HG02588 (cell line): ENCODE results near the gene TRERF1.
A peak's percentile ranks its signal among the peaks of the same experiment; 100 is the strongest.
"Not testable (repeated sequence)": the region's sequence is repeated elsewhere in the genome, so short reads cannot be mapped to it uniquely, and the experiment has no call there.

Experiments
- ATAC-seq: cut with Tn5 transposase; IDR thresholded peaks from one replicate; pipeline ENCODE4 v1.9.1; 2021; ENCODE audit warnings: mild to moderate bottlenecking, moderate library complexity; ENCODE audit not compliant: unreplicated experiment

Gene TRERF1

GRCh38 chr6:42452171-42453030 is 675 bp upstream of the TRERF1 start:
- peak; percentile 35 for ATAC-seq

GRCh38 chr6:42450477-42451332 is 1.0 kb downstream of the TRERF1 start:
- ATAC-seq = no peak

GRCh38 chr6:42449917-42450476 is 1.7 kb downstream of the TRERF1 start:
- ATAC-seq = no peak

DNA sequence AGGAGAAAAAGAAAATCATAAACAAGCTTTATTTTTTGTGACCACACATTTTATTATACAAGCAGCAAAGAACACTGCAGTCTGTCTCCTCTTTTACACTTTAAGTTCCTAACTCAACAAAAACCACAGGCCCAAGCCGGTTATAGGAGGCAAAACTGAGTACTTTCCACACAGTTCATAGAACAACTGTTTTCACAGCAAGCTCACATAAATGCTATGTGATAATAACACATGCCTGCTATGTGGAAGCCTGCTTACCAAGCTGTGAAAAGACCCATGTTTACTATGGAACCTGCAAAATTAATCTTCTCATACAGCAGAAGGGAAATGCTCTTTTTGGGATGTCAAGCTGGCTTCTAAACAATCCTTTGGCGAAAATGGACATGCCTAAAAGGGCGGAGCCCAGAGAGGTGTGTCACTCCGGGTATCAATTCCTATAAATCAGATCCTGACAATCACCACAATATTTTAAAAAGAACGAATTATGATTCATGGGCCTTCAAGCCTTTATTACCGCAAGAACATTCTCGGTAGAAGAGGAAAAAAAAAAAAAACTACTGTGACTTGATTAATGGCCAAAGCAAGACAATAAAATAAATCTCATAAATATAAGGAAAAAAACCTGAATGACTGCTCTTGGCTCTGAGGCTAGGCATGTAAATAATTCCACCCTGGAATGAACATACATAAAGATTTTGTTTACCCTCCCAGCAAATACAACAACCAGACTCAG is 2.6 kb downstream of the TRERF1 start:
- no peak for ATAC-seq

DNA sequence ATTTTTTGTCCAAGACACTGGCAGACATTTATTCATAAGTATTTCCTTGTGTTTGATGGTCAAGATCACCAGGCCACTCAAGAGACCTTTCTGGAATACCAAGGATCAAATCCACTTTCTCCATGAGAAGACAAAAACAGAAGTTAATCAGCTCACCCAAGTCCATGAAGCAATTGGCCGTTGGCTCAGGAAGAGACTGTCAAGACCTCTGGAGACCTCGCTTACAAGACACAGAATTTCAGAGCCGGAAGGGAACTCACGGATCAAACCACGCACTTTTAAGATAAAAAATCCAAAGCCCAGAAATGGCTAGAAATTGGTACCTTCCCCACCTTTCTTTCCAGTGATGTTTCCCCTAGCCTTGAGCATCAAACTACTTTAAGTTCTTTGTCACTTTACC is 3.3 kb downstream of the TRERF1 start:
- no peak for ATAC-seq

DNA sequence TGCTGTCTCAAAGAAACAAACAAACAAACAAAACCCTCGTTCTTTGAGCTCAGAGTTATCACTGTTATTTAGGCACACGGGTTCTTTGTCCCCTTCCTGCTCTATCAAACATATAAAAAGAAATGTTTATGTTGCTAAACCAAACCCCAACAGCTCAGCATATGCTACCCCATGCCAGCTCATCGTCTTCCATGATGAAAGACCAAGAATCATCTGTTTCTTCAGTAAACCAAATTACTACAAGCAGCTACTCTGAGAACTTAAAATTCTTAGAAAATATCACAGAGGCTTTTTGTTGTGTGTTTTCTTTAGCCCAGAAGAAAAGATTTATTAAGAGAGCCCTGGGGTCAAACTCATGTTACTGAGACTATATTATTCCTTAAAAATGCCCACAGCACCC is 4.7 kb downstream of the TRERF1 start:
- no peak for ATAC-seq

DNA sequence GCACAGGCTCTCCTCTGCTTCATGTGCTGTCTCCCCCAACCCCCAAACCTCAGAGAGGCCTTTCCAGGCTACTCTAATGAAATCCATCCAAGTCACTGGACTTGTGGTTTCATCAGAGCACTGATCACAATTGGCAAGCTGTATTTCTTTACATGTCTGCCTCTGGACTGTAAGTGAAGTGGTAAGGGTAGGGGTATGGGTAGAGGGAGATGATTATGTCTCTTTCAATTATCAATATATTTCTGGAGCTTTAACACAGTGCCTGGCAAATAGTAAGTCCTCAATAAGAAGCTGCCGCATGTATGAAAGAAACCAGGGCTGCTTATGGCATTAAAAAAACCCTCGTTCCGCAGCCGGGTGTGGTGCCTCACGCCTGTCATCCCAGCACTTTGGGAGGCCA is 5.4 kb downstream of the TRERF1 start:
- ATAC-seq = no peak

- not testable (repeated sequence) for ATAC-seq
Measured at GRCh38 chr6:42445955-42446354, 5.8 kb downstream of the TRERF1 start.

GRCh38 chr6:42443312-42444060 is 8.2 kb downstream of the TRERF1 start:
- ATAC-seq = no peak

GRCh38 chr6:42441697-42442081 is 10.0 kb downstream of the TRERF1 start:
- no peak for ATAC-seq

DNA sequence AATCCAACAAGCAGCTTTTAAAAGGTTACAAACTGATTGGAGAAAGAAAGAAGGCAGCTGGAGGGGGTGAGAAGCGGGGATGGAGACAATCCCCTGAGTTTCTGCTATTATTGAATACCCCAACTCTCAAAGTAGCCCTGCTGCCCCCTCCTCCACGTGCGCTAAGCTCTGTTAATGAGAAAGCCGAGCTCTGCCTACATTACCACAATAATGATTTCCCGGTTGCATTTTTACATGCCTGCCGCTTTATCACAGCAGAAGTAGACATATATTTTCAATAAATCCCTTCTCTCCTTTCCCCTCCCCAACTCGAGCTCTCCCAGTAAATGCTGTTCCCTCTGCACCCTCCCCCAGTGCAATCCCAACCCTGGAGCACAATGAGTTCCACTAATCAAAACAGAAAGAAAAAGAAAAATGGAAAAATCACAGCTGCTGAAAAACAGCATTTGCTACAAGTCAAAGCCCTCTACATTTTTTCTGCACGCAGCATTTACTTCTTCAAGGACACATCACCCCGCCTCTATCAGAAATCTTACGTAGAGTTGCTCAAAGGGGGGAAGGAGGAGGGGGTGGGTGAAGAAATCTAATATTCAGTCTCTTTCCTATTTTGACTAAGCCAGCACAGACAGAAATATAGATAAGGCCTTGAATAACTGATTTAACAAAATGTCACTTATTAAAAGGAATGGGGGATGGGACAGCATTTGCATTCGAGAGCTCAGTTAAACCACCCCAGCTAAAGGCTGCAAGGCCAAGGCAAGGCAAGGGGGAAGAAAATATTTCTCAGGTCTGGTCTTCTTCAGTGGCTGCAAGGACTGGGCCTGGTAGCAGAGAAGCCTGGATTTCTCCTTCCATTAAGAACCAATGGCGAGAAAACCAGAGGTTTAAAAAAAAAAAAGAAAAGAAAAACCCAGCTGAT is 10.7 kb downstream of the TRERF1 start:
- no peak for ATAC-seq

DNA sequence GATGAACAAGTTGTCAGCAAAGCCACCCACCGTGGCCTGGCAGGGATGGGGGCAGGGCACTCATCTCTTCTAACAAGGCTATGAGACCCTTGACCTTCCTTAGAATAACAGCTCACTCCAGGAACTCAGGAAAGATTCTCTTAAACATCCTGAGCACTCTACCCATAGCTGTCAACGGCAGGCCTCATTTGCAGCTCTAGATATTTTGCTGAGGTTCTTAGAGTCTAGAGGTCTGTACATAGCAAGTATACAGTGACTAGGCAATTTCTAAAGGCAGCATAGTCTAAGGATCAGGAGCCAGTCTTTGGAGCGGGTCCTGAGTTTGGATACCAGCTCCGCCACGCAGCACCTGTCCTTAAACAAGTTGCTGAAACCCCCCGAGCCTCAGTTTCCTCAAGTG is 11.7 kb downstream of the TRERF1 start:
- ATAC-seq = no peak

GRCh38 chr6:42436825-42437224 is 14.9 kb downstream of the TRERF1 start:
- ATAC-seq = no peak

- no peak for ATAC-seq
Measured at GRCh38 chr6:42434237-42434636, 17.5 kb downstream of the TRERF1 start.

DNA sequence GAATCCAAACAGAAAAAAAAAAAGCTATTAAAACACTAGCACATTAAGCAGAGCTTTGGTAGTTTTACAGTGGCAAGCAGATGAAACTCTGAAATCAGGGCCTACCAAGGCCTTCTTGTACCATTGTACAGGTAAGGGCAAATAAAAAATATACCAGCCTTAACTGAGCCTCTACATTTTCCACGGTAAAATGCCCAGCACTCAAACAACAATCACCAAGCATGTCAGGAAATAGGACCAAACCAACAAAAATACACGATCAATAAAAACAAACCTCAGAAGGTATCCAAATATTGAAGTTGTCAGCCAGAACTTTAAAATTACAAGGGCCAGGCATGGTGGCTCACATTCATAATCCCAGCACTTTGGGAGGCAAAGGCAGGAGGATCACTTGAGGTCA is 18.3 kb downstream of the TRERF1 start:
- ATAC-seq = no peak

- no peak for ATAC-seq
Measured at GRCh38 chr6:42431877-42432276, 19.8 kb downstream of the TRERF1 start.

DNA sequence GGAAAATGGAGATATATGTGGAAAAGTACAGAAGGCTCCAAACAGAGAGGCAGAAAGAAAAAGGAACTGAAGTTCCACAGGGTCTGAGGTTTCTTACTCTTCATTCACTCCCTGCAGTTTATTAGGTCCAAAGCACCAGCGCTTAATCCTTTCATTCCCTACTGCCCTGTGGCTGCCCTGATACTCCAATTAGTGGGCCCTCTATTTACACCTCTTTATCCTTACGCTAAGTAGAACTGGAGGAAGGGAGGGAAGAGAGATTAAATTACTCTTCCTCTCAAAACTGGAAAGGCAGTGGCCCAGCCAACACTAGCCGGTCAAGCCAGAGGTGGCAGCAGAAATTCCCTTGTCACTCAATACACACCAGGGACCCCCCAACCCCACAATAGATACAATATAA is 20.4 kb downstream of the TRERF1 start:
- no peak for ATAC-seq

DNA sequence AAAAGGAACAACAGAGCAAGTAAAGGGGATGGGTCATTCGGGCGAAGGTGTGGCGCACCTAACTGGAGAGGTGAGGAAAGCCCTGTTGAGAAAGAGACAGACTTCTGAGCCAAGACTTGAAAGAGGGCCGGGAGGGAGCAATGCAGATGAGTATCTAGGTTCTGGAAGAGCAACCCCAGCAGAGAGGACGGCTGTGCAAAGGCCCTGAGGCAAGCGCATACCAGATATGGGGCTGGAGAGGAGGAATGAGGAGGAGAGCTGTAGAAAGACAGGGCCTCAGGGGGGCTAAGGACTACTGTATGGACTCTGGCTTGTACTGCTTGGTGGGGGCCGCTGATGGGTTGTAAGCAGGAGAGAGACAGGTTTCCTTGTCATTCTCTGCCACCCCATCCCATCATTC is 21.9 kb downstream of the TRERF1 start:
- no peak for ATAC-seq

- no peak for ATAC-seq
Measured at GRCh38 chr6:42429042-42429585, 22.6 kb downstream of the TRERF1 start.
